ENCODE results near the gene AMPH. TPM values are rescaled to one million over a fixed set of nuclear protein-coding genes. Genes with fewer than 3 reads are reported as not detected.

AMPH gene
- total RNA-seq, 2 experiments from 2014 or later = 0.07 TPM; not detected in 1

DNA sequence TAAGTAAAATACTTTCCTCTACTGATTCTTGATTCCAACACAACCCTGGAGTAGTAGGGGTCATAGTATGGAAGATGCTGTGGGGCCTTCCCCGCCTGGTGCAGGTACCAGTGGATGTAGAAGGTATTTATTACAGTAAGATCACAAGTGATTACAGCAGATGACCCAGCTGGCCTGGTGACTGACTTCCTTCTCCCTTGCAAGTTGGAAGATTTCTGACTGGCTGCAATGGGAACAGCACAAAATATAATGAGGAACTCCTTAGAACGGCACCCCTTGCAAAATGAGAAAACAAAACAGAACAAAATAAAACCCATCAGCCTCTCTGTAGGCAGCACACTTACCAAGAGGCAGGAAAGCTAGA is 296.1 kb downstream of the AMPH start:
- no peaks in the 10 kb centered on the region for H3K27me3 Mint-ChIP-seq (ENCODE audit: low read depth)
- H3K9me3 Mint-ChIP-seq = no peaks in the 10 kb centered on the region
- H3K4me1 Mint-ChIP-seq (ENCODE audit: low read depth) = peaks cover 39% of the 10 kb centered on the region
- H3K36me3 Mint-ChIP-seq (ENCODE audit: low read depth) = no peaks in the 10 kb centered on the region
- intact Hi-C loops (cut with micrococcal nuclease) = loop anchor here (1.0 to 5.0 kb wide), 4 partner anchors 10 to 228 kb away; no protein-coding TSS in a partner anchor
- no peak for DNase-seq
- peak overlapping the region; percentile 43 for H3K4me3 Mint-ChIP-seq
- peak overlapping the region; percentile 36 for H3K27ac Mint-ChIP-seq
- CTCF ChIA-PET = interaction anchor here (0.6 to 3.5 kb wide), 32 partner anchors 8 to 1739 kb away, joined by 3 to 80 read pairs (median 6); partner anchors contain the start of gene STARD3NL

DNA sequence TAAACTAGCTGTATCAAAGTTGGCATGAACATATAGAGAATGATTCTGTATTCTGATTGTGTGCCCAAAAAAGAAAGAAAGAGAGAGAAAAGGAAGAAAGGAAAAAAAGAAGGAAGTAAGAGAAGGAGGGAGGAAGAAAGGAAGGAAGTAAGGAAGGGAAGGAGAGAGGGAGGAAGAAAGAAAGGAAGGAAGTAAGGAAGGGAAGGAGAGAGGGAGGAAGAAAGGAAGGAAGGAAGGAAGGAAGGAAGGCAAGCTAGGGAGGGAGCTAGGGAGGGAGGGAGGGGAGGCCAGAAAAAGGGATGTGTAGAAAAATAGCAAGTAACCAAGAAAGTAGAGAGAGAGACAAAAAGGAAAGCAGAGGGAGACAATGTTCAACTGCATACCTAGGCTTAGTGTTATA is 297.0 kb downstream of the AMPH start:
- no peak overlapping the region for H3K4me3 Mint-ChIP-seq

More for the DNA sequence above, 297.0 kb downstream of the AMPH start:
- H3K27ac Mint-ChIP-seq = no peak overlapping the region
- intact Hi-C loops (cut with micrococcal nuclease) = no loop called here
- H3K27me3 Mint-ChIP-seq (ENCODE audit: low read depth) = no peaks in the 10 kb centered on the region
- H3K36me3 Mint-ChIP-seq (ENCODE audit: low read depth) = no peaks in the 10 kb centered on the region
- DNase-seq = no peak
- CTCF ChIA-PET = interaction anchor here (0.6 to 3.4 kb wide), 7 partner anchors 11 to 117 kb away, joined by 3 to 80 read pairs (median 39); no protein-coding TSS in a partner anchor
- peaks cover 42% of the 10 kb centered on the region for H3K4me1 Mint-ChIP-seq (ENCODE audit: low read depth)
- H3K9me3 Mint-ChIP-seq = no peaks in the 10 kb centered on the region

All from activated naive CD4-positive, alpha-beta T cell treated with anti-CD3 and anti-CD28 coated beads for 36 hours (primary cell).